Fibroblast of skin of abdomen (primary cell): ENCODE results near the gene ARHGAP29.
A peak's percentile ranks its signal among the peaks of the same experiment; 100 is the strongest.
"Not testable (repeated sequence)": the region's sequence is repeated elsewhere in the genome, so short reads cannot be mapped to it uniquely, and the experiment has no call there.

Experiments
- DNase-seq: peaks from one replicate; pipeline ENCODE4 v3.0.0-alpha.2; 2013

Gene ARHGAP29

DNA sequence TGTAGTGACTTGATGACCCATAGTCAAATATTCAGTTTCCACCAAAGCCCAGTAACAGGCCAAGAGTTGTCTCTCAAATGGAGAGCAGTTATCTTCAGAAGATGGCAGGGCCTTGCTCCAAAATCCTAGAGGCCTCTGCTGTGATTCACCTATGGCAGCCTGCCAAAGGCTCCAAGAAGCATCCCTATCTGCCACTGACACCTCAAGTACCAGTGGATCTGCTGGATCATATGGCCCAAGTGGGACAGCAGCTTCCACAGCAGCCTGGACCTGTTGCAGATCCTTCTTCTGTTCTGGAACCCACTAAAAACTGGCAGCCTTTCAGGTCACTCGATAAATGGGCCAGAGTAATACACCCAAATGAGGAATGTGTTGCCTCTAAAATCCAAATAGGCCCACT is 73.3 kb downstream of the ARHGAP29 start:
- DNase-seq, result not testable (repeated sequence)

DNA sequence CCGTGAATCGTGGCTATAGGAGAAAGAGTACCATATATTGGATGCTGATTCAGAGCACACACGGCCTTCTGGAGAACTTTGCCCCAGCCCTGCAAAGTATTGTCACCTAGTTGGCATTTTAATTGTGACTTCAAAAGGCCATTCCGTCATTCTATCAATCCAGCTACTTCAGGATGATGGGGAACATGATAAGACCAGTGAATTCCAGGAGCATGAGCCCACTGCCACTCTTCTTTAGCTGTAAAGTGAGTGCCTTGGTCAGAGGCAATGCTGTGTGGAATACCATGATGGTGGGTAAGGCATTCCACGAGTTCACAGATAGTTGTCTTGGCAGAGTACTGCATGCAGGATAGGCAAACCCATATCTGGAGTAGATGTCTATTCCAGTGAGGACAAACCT is 74.1 kb downstream of the ARHGAP29 start:
- DNase-seq, result not testable (repeated sequence)

DNA sequence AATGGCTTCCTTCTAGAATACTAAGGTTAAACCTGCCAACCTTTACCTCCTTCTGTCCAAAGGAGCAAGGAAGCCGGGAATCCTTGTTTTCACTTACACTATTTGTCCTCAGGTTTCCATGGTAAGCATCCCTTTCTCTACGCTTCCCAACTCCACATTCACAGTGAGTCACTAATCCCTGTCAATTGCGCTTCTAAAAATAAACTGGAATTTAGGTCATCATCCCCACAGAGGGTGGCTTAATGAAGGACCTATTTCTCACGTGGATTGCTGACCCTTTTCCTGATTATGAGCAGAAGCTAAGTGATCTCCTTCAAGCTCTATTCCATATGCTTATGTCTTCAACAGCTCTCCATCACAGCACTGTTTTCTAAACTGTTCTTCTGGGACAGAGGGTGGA is 76.6 kb downstream of the ARHGAP29 start:
- DNase-seq, result peak; percentile 69

DNA sequence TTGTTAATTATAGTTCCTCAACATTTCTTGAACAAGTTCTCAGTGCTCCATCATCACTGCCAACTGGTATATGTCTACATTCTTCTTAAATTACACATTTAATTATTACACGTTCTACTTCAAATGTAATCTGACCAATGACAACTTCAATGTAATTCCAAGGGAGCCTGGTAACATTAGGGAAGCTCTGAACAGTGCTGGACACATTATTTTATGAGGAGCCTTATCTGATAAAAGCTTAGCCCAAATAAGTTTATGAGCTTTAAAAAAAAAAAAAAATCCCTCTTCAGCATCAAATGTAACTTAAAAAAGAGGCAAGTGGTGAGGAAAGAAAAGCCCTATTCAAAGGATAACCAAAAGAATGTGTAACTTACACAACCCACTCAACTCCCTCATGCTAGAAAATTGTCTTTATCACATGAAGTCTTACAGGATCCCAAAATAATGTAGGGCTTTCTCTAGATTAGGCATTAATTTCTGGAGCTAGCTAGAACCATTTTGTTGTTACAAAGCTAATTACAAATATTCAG is 81.2 kb downstream of the ARHGAP29 start:
- no peak for DNase-seq

DNA sequence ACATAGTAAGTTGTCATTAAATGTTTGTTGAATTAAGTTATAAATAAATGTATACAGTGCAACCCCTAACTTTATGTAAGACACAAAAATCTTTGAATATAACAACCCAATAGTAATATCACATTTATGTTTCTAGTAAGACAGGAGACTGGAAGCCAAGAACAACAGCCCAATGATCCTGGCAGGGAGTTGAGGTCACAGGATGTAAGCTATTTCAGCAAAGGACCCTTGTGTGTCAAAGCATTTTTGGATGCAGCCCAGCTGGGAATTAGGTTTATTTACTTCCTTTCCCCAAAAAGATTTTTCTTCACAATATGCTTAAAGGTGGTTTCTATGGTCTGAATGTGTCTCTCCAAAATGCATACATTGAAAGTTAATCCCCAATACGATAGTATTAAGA is 82.4 kb downstream of the ARHGAP29 start:
- DNase-seq, result no peak

DNA sequence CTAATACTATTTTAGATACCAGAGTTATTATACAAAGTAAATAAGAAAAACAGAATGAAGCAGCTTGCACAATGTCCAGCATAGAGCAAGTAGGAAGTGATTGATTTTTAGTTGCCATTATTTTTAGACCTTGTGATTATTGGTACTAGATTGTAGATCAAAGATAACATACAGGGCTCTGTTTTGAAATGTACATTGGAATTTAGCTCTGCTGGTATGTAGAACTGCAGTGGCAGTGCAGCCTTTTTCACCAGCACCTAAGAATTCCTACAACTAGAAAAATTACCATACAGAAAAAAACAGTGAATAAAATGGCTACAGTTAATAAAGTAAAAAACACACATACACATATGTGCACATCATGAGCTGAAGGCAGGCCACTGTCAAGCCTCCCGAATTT is 84.3 kb downstream of the ARHGAP29 start:
- no peak for DNase-seq

DNA sequence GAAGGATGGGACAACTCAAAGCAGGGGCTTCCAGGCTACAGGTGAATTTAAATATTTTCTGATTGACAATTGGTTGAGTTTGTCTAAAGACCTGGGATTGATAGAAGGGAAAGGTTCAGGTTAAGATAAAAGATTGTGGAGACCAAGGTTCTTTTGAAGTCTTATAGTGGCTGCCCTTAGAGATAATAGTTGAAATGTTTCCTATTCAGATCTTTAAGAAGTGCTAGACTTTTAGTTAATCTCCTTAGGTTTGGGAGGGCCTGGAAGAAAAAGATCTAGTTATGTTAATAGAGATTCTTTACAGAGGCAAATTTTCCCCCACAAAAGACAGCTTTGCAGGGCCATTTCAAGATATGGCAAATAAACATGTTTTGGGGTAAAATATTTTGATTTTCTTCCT is 88.2 kb downstream of the ARHGAP29 start:
- not testable (repeated sequence) for DNase-seq

DNA sequence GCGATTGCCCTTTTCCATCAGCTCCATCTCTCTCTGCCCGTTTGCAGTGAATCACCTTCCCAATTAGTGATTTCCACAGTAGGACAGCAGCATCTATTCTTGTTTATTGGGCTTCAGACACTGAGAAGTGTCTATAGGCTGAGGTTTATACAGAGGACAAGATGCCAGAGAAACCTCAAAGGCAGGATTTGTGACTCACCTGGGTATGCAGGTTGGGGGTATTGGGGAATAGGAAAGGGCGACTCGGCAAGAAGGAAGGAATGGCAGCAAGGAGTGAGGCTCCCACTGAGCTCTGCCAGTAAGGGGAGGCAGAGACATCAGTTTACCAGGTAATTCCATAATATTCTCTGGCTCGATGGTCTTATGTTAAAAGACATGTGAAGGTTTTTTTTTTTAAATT is 91.1 kb downstream of the ARHGAP29 start:
- no peak for DNase-seq

DNA sequence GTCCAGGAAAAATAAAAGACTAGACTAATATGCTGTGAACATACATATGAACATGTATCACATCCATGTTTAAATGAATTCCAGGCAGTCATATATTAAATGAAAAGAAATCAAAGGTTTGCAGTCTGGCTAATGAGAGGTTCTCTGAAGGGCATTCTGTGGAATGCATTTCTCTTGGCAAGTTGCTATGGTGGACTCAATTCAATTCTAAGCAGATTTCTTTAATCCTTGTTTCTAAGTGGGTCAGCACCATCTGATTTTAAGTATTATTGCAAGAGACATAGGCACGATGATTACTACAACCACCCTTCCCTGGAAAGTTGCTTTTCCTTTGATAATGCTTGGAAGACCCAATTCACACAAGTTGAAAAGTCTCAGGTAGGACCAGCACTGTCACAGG is 92.5 kb downstream of the ARHGAP29 start:
- no peak for DNase-seq

DNA sequence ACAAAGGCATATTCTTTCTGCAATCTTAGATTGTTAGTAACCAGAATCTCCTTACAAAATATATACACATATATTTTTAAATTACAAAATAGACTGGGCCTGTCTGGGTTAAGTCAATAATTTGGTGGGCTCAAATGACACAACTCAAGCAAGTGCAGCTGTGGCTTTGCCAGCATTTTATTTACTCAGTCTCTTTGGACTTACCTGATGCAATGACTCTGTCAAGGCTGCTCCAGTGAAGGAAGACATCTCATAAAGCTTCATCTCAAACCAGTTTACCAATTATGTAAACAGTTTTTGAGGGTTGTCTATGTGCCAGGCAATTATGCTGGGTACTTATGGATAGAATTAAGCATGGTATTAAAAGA is 93.6 kb downstream of the ARHGAP29 start:
- DNase-seq, result no peak

DNA sequence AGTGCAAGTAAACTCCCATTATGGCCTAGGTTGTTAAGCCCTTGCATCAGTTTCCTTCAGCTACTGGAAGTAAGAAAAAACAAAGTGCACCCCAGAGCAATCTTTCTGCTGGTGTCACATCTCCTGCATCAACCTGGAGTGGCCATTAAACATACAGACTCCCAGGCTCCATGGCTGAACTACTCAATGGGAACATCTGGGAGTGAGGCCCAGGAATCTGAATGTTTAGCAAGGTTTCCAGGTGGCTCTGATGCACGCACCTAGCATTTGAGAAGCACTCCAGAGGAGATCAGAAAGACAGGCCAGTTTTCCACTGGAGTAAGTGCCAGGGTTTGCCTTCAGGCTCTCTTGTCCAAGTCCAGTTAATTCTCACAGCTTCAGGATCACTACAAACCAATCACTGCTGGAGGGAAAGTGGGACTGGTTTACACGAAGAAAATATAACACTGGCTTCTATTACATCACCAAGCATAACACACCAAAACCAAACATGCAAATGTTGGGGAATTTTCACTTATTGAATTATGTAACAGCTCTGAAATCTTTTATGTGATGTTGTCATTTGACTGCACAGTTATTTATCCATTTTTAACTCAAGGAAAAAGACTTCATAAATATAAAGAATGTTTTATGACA is 94.1 kb downstream of the ARHGAP29 start:
- DNase-seq, result peak; percentile 9

DNA sequence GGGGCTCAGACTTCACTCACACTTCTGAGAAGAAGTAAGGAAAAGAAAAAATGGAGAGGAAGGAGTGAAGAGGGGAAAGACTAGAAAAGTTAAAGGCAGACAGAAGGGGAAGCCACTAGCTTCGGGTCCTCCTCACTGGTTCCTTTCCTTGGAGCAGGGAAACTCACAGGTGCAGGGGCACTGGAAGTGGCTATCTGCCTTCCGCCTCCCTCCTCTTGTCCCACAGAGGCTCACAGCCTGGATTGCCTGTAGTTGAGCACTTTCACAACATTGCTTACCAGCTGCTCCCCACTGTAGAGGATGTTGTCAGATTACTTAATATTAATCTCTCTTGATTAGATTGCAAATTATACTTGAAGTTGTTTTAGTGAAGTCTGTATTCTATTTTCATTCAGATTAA is 94.8 kb downstream of the ARHGAP29 start:
- DNase-seq, result no peak

DNA sequence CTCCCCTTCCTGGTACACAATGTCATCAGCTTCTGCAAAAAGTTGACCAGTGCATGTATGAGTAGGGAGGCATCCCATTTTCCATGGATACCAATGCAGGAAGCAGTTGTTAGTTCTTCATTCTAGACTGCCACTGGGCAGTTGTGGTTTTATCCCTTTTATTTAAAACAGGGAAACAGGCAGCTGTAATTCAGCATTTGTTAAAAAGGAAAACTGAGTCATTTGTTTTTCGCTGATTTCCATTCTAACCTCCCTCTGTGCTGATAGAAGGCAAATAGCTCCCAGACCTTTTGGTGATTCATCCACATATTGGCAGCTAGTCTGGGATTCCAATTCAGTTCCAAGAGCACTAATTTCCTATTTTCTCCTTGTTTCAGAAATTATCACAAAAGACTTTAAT is 95.4 kb downstream of the ARHGAP29 start:
- peak; percentile 70 for DNase-seq

DNA sequence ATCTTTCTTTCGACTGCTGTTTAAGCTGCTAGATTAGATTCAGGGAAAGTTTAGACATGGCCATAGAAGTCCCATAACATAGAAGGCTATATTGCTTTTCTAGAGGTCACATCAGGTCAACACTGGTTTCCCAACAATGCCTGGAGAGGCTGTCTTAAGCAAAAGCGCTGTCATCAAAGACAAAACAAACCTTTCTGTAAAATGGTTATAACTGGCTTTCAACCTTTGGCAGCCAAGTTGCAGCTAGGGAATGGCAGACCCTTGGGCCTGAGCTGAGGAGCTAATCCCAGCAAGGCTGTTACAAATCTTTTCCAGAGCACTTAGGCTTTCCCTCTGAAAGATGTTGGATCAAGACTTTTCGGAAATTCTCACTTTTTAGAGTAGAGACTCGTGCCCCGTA is 105.3 kb downstream of the ARHGAP29 start:
- no peak for DNase-seq

DNA sequence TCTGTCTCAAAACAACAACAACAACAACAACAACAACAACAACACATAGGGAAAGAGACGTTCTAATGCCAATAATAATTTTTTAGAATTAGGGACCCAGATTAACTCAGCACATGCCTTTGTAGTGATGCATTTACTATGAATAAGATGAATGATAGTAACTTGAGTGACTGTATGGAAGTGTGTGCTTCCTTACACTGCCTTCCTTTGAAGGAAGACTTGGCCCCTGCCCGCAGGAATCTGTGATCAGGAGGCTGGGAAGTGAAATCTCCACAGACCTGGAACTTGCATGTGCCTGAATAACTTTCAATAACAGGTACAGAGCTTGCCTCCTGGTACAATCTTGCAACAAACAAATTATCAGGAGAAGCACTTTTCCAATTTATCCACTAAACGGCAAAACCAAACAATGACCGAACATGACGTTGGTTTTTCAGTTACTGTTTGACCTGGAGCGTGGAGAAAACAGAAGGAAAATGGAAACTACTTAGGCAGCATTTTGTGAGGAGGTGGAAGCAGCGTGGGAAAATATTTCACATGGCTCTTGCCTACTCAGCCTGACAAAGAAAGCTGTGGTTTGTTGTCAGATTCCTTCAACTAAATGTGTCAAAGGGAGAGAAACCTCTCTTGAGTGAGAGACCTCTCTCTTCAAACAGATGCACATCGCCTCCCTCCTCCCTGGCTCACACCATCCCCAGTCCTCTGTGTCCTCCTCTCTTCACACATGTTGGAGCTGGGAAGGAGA is 106.4 kb downstream of the ARHGAP29 start:
- DNase-seq, result peak; percentile 60

DNA sequence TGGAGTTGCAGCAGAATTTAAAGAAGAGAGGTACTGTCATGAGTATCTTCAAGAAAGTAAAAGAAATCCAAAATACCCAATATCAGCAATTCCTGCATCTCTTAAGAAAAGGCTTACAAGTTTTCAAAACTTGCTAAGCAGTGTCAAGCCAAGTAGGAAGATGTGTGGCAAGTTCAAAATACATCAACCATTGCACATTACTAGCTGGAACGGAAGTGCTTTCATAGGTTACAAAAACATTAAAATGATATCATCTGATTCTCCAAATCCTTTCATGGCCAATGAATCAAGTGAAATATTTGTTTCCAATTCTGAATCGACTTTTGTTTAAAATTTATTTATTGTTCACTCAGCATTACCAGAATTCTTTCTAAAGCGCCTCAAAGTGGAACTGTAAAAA is 110.7 kb downstream of the ARHGAP29 start:
- no peak for DNase-seq

DNA sequence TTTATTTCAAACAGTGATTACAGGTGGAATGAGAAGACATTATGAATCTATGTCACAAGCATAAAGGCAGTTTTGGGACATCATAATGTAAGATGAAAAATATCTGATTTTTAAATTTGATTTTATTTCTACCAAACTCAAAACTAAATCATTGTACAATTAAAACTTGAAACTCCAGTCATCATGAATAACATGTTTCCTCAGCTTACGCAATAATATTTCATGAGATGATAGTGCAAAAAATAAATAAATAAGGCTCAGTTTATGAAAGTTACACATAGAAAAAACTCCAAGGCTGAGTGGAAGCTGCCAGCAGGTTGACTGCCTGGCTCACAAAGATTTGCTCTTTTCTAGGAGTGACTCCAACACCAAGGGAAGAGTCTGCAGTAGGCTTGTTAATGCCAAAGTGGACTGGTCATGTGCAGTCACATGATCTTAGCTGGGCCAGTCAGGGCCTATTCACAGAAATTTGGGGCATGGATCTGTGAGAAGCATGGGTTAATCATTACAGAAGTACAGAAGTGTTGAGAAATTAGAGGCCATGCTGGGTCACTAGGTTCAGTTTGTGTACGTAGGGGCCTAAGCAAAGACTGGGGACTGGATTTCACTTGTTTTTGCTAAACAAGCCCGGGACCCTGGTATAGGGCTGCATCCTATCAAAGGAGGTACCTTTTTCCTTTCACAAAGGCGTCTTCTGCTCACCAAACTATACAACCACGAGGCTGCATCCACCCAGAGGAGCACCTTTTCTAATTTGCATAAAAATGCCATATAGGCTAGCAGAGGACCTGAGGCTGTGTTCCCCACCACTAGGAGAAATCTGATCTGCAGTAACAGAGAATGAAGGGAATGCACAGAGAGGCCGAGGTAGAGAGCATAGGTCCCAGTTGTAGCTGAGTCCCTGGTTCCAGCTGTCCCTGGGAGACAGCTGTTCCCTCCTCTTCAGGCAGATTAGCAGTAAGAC is 111.6 kb downstream of the ARHGAP29 start:
- DNase-seq, result no peak

DNA sequence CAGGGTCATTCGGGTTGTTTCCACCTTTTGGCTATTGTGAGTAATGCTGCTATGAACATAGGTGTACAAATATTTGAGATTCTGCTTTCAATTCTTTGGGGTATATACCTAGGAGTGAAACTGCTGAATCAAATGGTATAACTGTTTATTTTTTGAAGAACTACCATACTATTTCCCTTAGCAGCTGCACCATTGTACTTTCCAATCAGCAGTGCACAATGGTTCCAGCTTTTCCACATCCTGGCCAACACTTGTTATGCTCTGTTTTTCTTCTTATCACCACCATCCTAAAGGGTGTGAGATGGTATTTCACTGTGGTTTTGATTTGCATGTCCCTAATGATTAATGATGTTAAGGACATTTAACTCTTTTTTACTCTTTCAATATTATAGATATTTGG is 112.8 kb downstream of the ARHGAP29 start:
- no peak for DNase-seq

DNA sequence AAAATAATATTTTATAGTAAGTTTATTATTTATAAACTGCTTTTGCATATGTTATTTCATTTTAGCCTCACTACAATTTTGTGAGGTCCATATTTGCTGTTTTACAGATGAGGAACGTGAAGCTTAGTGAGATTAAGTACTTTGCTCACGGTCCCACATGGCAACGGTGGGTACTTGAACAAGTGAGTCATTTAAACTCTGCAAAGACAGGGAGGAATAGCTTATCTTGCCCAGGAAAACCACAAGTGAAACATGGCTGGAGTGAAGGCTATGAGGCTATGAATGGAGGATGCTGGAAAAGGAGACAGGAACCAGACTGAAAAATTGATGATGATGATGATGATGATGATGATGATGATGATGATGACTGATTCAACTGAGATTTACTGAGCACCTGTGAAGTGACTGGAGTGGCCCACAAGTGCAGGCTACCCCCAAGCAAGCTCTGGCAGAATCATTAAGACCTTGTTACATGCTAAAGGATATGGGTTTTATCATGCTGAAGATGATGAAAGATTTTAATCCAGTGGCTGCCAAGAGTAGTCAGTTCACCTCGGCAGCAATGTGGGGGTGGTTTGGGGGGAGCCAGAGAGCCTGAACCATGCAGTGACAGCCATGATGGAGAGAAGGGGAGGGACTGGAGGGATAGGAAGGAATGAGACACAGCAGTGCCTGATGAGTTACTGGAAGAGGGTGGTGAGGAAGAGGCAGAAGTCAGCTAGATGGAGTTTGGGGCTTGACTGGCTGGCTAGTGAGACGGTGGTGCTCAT is 115.0 kb downstream of the ARHGAP29 start:
- DNase-seq, result peak; percentile 29
